Neural progenitor cell (in vitro differentiated cells): ENCODE measurements around the gene RAB42. TPM values are rescaled to one million over a fixed set of nuclear protein-coding genes. Genes with fewer than 3 reads are reported as not detected.
A peak's percentile ranks its signal among the peaks of the same experiment; 100 is the strongest.

ENCODE experiments used
- DNase-seq: peaks from one replicate; pipeline ENCODE4 v3.0.0-alpha.2; 2016; ENCODE audit warnings: low spot score
- H2AFZ ChIP-seq: fragments of 200-600 bp; sonication (generic); replicated peaks from 2 replicates; pipeline ENCODE4 v1.6.1; 2016; ENCODE audit warnings: antibody characterized with exemption
- H3F3A ChIP-seq: fragments of 200-600 bp; sonication (generic); 2 replicates; pipeline ENCODE4 v1.6.1; 2016; ENCODE audit warnings: antibody characterized with exemption, low read depth
- H3K27ac ChIP-seq: fragments of 200-600 bp; sonication (generic); 2 replicates; pipeline ENCODE4 v1.5.1; 2016; ENCODE audit warnings: mild to moderate bottlenecking
- H3K27me3 ChIP-seq: fragments of 200-600 bp; sonication (generic); 2 replicates; pipeline ENCODE4 v1.6.1; 2016; ENCODE audit warnings: mild to moderate bottlenecking, moderate library complexity
- H3K36me3 ChIP-seq: fragments of 200-600 bp; sonication (generic); 2 replicates; pipeline ENCODE4 v1.5.1; 2016
- H3K4me1 ChIP-seq: fragments of 200-600 bp; sonication (generic); 2 replicates; pipeline ENCODE4 v1.6.1; 2016; ENCODE audit warnings: mixed run types
- H3K4me2 ChIP-seq: fragments of 200-600 bp; sonication (generic); 2 replicates; pipeline ENCODE4 v1.6.1; 2016
- H3K4me3 ChIP-seq: fragments of 200-600 bp; sonication (generic); 2 replicates; pipeline ENCODE4 v1.5.1; 2016
- H3K79me2 ChIP-seq: fragments of 200-600 bp; sonication (generic); 2 replicates; pipeline ENCODE4 v1.6.1; 2016; ENCODE audit warnings: low read depth
- H3K9ac ChIP-seq: fragments of 200-600 bp; sonication (generic); 2 replicates; pipeline ENCODE4 v1.6.1; 2016
- H3K9me3 ChIP-seq: fragments of 200-600 bp; sonication (generic); 2 replicates; pipeline ENCODE4 v1.5.1; 2016; ENCODE audit warnings: low read depth
- H4K20me1 ChIP-seq: fragments of 200-600 bp; sonication (generic); 2 replicates; pipeline ENCODE4 v1.6.1; 2016; ENCODE audit warnings: low read depth
- H3K27ac Mint-ChIP-seq: 3 replicates; pipeline ENCODE4 v1.8.0; 2021; ENCODE audit warnings: mixed read lengths
- H3K27me3 Mint-ChIP-seq: 2 replicates; pipeline ENCODE4 v1.8.0; 2022; ENCODE audit warnings: low read depth, mild to moderate bottlenecking, inconsistent platforms, moderate library complexity, mixed read lengths; ENCODE audit not compliant: insufficient read depth
- H3K36me3 Mint-ChIP-seq: 3 replicates; pipeline ENCODE4 v1.8.0; 2021; ENCODE audit warnings: mixed read lengths
- H3K4me1 Mint-ChIP-seq: 3 replicates; pipeline ENCODE4 v1.8.0; 2021; ENCODE audit warnings: mixed read lengths
- H3K4me3 Mint-ChIP-seq: 3 replicates; pipeline ENCODE4 v1.8.0; 2021; ENCODE audit warnings: mild to moderate bottlenecking, moderate library complexity, mixed read lengths
- H3K9me3 Mint-ChIP-seq: 3 replicates; pipeline ENCODE4 v1.8.0; 2020; ENCODE audit warnings: mixed read lengths
- EZH2 ChIP-seq: fragments of 200-600 bp; sonication (generic); IDR thresholded peaks from 2 replicates; pipeline ENCODE4 v1.6.1; 2017; ENCODE audit warnings: antibody characterized with exemption, mild to moderate bottlenecking, moderate library complexity
- EZH2phosphoT487 ChIP-seq: fragments of 200-600 bp; sonication (generic); IDR thresholded peaks from 2 replicates; pipeline ENCODE4 v1.6.1; 2017; ENCODE audit warnings: antibody characterized with exemption
- total RNA-seq: library from RNA; depleted of rRNA; stranded (reverse); fragments of >200 nt; gene quantifications from 2 replicates; pipeline ENCODE4 v1.2.3, GENCODE V29; 2015; ENCODE audit warnings: low replicate concordance
- TF ChIP-seq, protein P1 (sequence below): fragments of 200-600 bp; sonication (generic); IDR thresholded peaks from 2 replicates; pipeline ENCODE4 v1.5.1; 2017; ENCODE audit warnings: antibody characterized with exemption, mild to moderate bottlenecking

The RAB42 gene
- total RNA-seq, 1 donor from 2014 or later = 2.2 TPM

- peak overlapping the region; percentile 14 for H3K27ac Mint-ChIP-seq
- H3K27ac ChIP-seq = no peak overlapping the region
These were observed 10.7 kb downstream of the RAB42 start for GRCh38 chr1:28602536-28603439.

GRCh38 chr1:28604411-28604810 is 12.3 kb downstream of the RAB42 start:
- H3K4me2 ChIP-seq = no peak overlapping the region
- H3K4me1 ChIP-seq = no peaks in the 10 kb centered on the region
- H3K27ac ChIP-seq = no peak overlapping the region
- H4K20me1 ChIP-seq = no peaks in the 10 kb centered on the region
- no peak for DNase-seq
- peaks cover 4% of the 10 kb centered on the region for H3F3A ChIP-seq
- Mint-ChIP-seq H3K27me3 (peaks cover 2% of the 10 kb centered on the region), H3K36me3 (no peaks in the 10 kb centered on the region), H3K9me3 (no peaks in the 10 kb centered on the region), H3K27ac (peak overlapping the region; percentile 37), H3K4me3 (no peak overlapping the region), H3K4me1 (peaks cover 11% of the 10 kb centered on the region)
- H3K27me3 ChIP-seq = no peaks in the 10 kb centered on the region
- no peak for TF ChIP-seq EZH2
- TF ChIP-seq, protein P1, sequence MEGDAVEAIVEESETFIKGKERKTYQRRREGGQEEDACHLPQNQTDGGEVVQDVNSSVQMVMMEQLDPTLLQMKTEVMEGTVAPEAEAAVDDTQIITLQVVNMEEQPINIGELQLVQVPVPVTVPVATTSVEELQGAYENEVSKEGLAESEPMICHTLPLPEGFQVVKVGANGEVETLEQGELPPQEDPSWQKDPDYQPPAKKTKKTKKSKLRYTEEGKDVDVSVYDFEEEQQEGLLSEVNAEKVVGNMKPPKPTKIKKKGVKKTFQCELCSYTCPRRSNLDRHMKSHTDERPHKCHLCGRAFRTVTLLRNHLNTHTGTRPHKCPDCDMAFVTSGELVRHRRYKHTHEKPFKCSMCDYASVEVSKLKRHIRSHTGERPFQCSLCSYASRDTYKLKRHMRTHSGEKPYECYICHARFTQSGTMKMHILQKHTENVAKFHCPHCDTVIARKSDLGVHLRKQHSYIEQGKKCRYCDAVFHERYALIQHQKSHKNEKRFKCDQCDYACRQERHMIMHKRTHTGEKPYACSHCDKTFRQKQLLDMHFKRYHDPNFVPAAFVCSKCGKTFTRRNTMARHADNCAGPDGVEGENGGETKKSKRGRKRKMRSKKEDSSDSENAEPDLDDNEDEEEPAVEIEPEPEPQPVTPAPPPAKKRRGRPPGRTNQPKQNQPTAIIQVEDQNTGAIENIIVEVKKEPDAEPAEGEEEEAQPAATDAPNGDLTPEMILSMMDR = no peak
- H3K4me3 ChIP-seq = no peak overlapping the region
- no peaks in the 10 kb centered on the region for H3K79me2 ChIP-seq
- no peak overlapping the region for H2AFZ ChIP-seq
- H3K36me3 ChIP-seq = no peaks in the 10 kb centered on the region
- no peak overlapping the region for H3K9ac ChIP-seq
- H3K9me3 ChIP-seq = no peaks in the 10 kb centered on the region

More at GRCh38 chr1:28602536-28603439, 10.7 kb downstream of the RAB42 start:
- no peaks in the 10 kb centered on the region for H3K4me1 ChIP-seq
- H3K9me3 ChIP-seq = no peaks in the 10 kb centered on the region
- H3K4me1 Mint-ChIP-seq = peaks cover 11% of the 10 kb centered on the region
- no peaks in the 10 kb centered on the region for H3K79me2 ChIP-seq
- no peak overlapping the region for H2AFZ ChIP-seq
- H3K9me3 Mint-ChIP-seq = no peaks in the 10 kb centered on the region
- H3K4me2 ChIP-seq = no peak overlapping the region
- no peaks in the 10 kb centered on the region for H3K36me3 Mint-ChIP-seq
- DNase-seq = peak; percentile 80
- peaks cover 2% of the 10 kb centered on the region for H3K27me3 Mint-ChIP-seq
- H3F3A ChIP-seq = peaks cover 4% of the 10 kb centered on the region
- H4K20me1 ChIP-seq = no peaks in the 10 kb centered on the region
- no peak overlapping the region for H3K4me3 Mint-ChIP-seq
- no peak for TF ChIP-seq EZH2phosphoT487
- TF ChIP-seq, protein P1 = peak; percentile 78
- no peak overlapping the region for H3K4me3 ChIP-seq
- H3K9ac ChIP-seq = no peak overlapping the region
- H3K27me3 ChIP-seq = no peaks in the 10 kb centered on the region
- H3K36me3 ChIP-seq = no peaks in the 10 kb centered on the region

DNA sequence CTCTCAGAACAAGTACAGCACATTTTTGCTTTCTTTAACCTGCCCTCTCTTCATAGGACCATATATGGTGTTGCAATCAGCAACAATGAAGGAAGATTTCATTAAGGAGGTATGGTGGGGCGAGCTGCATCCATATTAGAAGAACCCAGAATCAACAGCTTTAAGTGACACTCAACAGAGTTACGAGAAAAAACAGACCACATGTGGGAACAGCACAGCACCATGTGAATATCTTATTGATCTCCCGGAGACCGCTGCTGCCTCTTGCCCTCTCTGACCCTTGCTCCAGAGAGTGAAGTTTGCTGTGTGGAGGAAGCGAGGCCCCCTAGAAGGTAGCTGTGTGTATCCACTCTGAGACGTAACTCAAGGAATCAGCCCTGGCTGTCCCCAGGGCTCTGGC is 12.9 kb downstream of the RAB42 start:
- H2AFZ ChIP-seq = no peak overlapping the region
- H3K4me1 Mint-ChIP-seq = peaks cover 11% of the 10 kb centered on the region
- H3K4me2 ChIP-seq = no peak overlapping the region
- TF ChIP-seq EZH2 = no peak
- TF ChIP-seq, protein P1 = no peak
- TF ChIP-seq EZH2phosphoT487 = no peak
- no peaks in the 10 kb centered on the region for H4K20me1 ChIP-seq
- no peaks in the 10 kb centered on the region for H3K9me3 ChIP-seq
- no peaks in the 10 kb centered on the region for H3K36me3 ChIP-seq
- no peak overlapping the region for H3K9ac ChIP-seq
- H3K27ac ChIP-seq = no peak overlapping the region
- no peaks in the 10 kb centered on the region for H3K27me3 ChIP-seq
- H3K4me3 Mint-ChIP-seq = no peak overlapping the region
- no peaks in the 10 kb centered on the region for H3K9me3 Mint-ChIP-seq
- H3K27ac Mint-ChIP-seq = peak overlapping the region; percentile 37
- no peaks in the 10 kb centered on the region for H3K4me1 ChIP-seq
- peaks cover 4% of the 10 kb centered on the region for H3F3A ChIP-seq
- peaks cover 3% of the 10 kb centered on the region for H3K27me3 Mint-ChIP-seq
- no peak overlapping the region for H3K4me3 ChIP-seq
- H3K79me2 ChIP-seq = no peaks in the 10 kb centered on the region
- DNase-seq = no peak
- peaks cover 3% of the 10 kb centered on the region for H3K36me3 Mint-ChIP-seq
